H1 (cell line): Measurements from ENCODE around the gene LCN10. TPM values are rescaled to one million over a fixed set of nuclear protein-coding genes. Genes with fewer than 3 reads are reported as not detected.

Experiments
- BRCA1 ChIP-seq: IDR thresholded peaks from 2 replicates; pipeline ENCODE4 v1.6.1; 2012; ENCODE audit warnings: low read depth, low read length, improper control_type of control experiment
- SRF ChIP-seq: IDR thresholded peaks from 2 replicates; pipeline ENCODE4 v1.6.1; 2011; ENCODE audit warnings: mild to moderate bottlenecking, low read depth, low read length, moderate library complexity
- YY1 ChIP-seq: IDR thresholded peaks from 2 replicates; pipeline ENCODE4 v1.6.1; 2011; ENCODE audit warnings: low read depth, mild to moderate bottlenecking, low read length
- polyA plus RNA-seq, 7 experiments: library from polyadenylated mRNA; depleted of rRNA in 3 of 7; stranded (reverse) in 5 of 7; unstranded in 2 of 7; fragments of >200 nt in 5 of 7; fragments of 200-250 nt in 2 of 7; gene quantifications; 1 replicate in 5 of 7; 2 replicates in 1 of 7; 4 replicates in 1 of 7; pipeline versions ENCODE4 v1.2.1 to v1.2.3, GENCODE V29; 2011 to 2013; ENCODE audit warnings: missing spikeins in 2 of 7, mixed read lengths in 2 of 7
- total RNA-seq: library from RNA; stranded (reverse); fragmentation: NEBNext Ultra II Directional; extraction: Animal tissue kit (Norgen Biotek cat#: 25700); gene quantifications from 2 replicates; pipeline ENCODE4 v1.2.1, GENCODE V29; 2021

The LCN10 gene
- total and polyA plus RNA-seq, 2 of the 8 experiments (the other 6 are each of a cell fraction or from before 2014, with no cell fraction given) = 2.6 to 2.8 TPM

DNA sequence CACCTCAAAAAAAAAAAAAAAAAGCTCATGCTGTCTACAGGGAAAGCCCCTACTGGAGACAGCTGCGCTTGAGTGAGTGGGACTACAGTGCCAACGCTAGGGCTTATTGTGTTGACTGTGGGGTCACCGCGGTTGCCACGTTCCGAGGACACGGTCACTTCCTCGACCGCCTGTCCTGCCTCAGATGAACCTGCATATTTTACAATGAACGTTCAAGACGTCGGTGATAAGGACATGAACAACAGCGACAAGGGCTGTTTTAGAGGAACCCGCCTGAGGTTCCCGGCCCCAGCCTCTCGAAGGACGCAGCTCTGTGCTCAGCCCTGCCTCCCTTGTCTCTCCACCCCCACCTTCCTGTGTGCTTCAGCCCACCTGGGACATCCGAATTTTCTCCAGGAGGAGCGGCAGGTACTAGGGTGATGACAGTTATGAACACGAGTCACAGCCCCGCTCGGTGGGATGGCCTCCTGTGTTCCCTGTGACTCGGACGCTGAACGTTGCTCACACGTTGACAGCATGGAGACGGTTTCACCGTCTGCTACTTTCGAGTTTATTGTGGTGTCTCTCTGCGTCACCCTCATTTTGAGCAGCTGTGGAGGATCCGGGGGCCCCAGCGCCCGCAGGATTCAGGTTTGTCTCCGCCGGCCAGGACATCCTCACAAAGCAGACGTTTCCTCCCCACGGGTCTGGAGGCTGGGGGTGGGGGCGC, 41.6 kb downstream of the LCN10 start (continued):
- TF ChIP-seq BRCA1 (no peak), SRF (no peak), YY1 (no peak)
